Endothelial cell of umbilical vein (primary cell): Measurements from ENCODE around the gene SPAG5.

ENCODE experiments used
- CTCF ChIP-seq, 2 donors: IDR thresholded peaks; 1 replicate in 1 of 2; 2 replicates in 1 of 2; pipeline ENCODE4 v1.5.1; 2011; ENCODE audit warnings: low read length in 2 of 2, mild to moderate bottlenecking in 2 of 2, moderate library complexity in 2 of 2, control low read depth in 1 of 2, inconsistent platforms in 1 of 2, low read depth in 1 of 2; ENCODE audit not compliant: insufficient read depth in 1 of 2; ENCODE audit errors: extremely low read depth in 1 of 2
- EZH2 ChIP-seq: IDR thresholded peaks from 2 replicates; pipeline ENCODE4 v1.6.1; 2012; ENCODE audit warnings: borderline replicate concordance, low read depth, mild to moderate bottlenecking, moderate library complexity, low read length, inconsistent platforms; ENCODE audit not compliant: severe bottlenecking
- FOS ChIP-seq: IDR thresholded peaks from 2 replicates; pipeline ENCODE4 v1.6.1; 2011; ENCODE audit warnings: mild to moderate bottlenecking, low read length, moderate library complexity, borderline replicate concordance; ENCODE audit not compliant: insufficient read depth
- GATA2 ChIP-seq: IDR thresholded peaks from 2 replicates; pipeline ENCODE4 v1.7.0; 2011; ENCODE audit warnings: low read depth, mild to moderate bottlenecking, moderate library complexity, mixed read lengths, low read length; ENCODE audit not compliant: insufficient read length, insufficient read depth
- JUN ChIP-seq: IDR thresholded peaks from 2 replicates; pipeline ENCODE4 v1.6.1; 2011; ENCODE audit warnings: borderline replicate concordance, low read depth; ENCODE audit not compliant: insufficient read length, insufficient read depth
- MAX ChIP-seq: IDR thresholded peaks from 2 replicates; pipeline ENCODE4 v1.6.1; 2011; ENCODE audit not compliant: insufficient read depth, insufficient read length
- MYC ChIP-seq: IDR thresholded peaks from one replicate; pipeline ENCODE4 v1.6.1; 2011; ENCODE audit warnings: mild to moderate bottlenecking, low read depth, low read length
- POLR2A ChIP-seq: IDR thresholded peaks from 2 replicates; pipeline ENCODE4 v1.6.1; 2012; ENCODE audit warnings: low read depth, mild to moderate bottlenecking, control low read depth, low read length
- POLR2AphosphoS5 ChIP-seq: IDR thresholded peaks from 2 replicates; pipeline ENCODE4 v1.6.1; 2012; ENCODE audit warnings: low read depth, mild to moderate bottlenecking, control low read depth, low read length, moderate library complexity; ENCODE audit not compliant: insufficient read depth

- TF ChIP-seq CTCF (IDR thresholded peaks at IDR 0.05; ENCODE audit: extremely low read depth in 1 of 2, insufficient read depth in 1 of 2, low read depth in 1 of 2, low read length in 2 of 2) (no peak), EZH2 (no peak), POLR2A (no peak), POLR2AphosphoS5 (no peak), MYC (no peak), MAX (no peak), FOS (no peak), JUN (no peak), GATA2 (no peak)
These were observed 24.9 kb upstream of the SPAG5 start for GRCh38 chr17:28623696-28624095.
